ENCODE data around the gene ANO9.
"Not testable (repeated sequence)": the region's sequence is repeated elsewhere in the genome, so short reads cannot be mapped to it uniquely, and the experiment has no call there.

The ANO9 gene

GRCh38 chr11:413120-414081 lies 28.4 kb downstream of the ANO9 start:
- DNase-seq = no peak

GRCh38 chr11:412641-413119 lies 29.1 kb downstream of the ANO9 start:
- DNase-seq = no peak

GRCh38 chr11:411520-411919 lies 30.3 kb downstream of the ANO9 start:
- DNase-seq = not testable (repeated sequence)

GRCh38 chr11:410711-411110 lies 31.1 kb downstream of the ANO9 start:
- not testable (repeated sequence) for DNase-seq

GRCh38 chr11:409600-410483 lies 32.0 kb downstream of the ANO9 start:
- DNase-seq = no peak

- no peak for DNase-seq
Measured at GRCh38 chr11:409008-409599, 32.7 kb downstream of the ANO9 start.

GRCh38 chr11:408154-409007 lies 33.4 kb downstream of the ANO9 start:
- DNase-seq = no peak

GRCh38 chr11:407651-408123 lies 34.1 kb downstream of the ANO9 start:
- no peak for DNase-seq

- DNase-seq = no peak
Measured at GRCh38 chr11:406796-407650, 34.8 kb downstream of the ANO9 start.

GRCh38 chr11:405954-406795 lies 35.6 kb downstream of the ANO9 start:
- DNase-seq = no peak

GRCh38 chr11:405323-405953 lies 36.4 kb downstream of the ANO9 start:
- DNase-seq = no peak

- DNase-seq = no peak
Measured at GRCh38 chr11:404551-405264, 37.1 kb downstream of the ANO9 start.

GRCh38 chr11:403761-404431 lies 37.9 kb downstream of the ANO9 start:
- no peak for DNase-seq

- no peak for DNase-seq
Measured at GRCh38 chr11:403021-403760, 38.6 kb downstream of the ANO9 start.

GRCh38 chr11:401196-401595 lies 40.6 kb downstream of the ANO9 start:
- DNase-seq = not testable (repeated sequence)

GRCh38 chr11:400241-400689 lies 41.5 kb downstream of the ANO9 start:
- DNase-seq = no peak

- DNase-seq = no peak
Measured at GRCh38 chr11:399731-400211, 42.0 kb downstream of the ANO9 start.

Data from NCI-H748 treated with DMSO at 0.1 percent for 48 hours (cell line).